DND-41 (cell line): ENCODE measurements around the gene ADAMTS19.

Experiments
- EZH2 ChIP-seq: IDR thresholded peaks from 3 replicates; pipeline ENCODE4 v1.6.1; 2012; ENCODE audit warnings: borderline replicate concordance, low read depth, mild to moderate bottlenecking, moderate library complexity, low read length, inconsistent platforms; ENCODE audit not compliant: severe bottlenecking
- TF ChIP-seq, protein P1 (sequence below): IDR thresholded peaks from 2 replicates; pipeline ENCODE4 v1.5.1; 2012; ENCODE audit warnings: borderline replicate concordance, low read length, moderate library complexity, mild to moderate bottlenecking; ENCODE audit not compliant: poor library complexity, severe bottlenecking; ENCODE audit errors: extremely low read depth

DNA sequence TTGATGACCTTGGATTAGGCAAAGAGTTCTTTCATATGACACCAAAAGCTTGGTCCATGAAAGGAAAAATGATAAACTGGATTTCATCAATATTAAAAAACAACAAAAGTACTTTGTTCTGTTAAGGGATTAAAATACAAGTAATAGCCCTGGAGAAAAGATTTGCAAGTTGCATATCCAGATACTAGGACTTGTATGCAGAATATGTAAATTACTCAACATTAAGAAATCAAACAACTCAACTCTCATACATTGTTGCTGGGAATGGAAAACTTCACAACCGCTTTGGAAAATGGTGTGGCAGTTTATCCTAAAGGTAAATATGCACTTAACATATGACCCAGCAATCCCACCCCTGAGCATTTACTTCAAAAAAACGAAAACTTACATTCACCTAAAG lies 112.0 kb downstream of the ADAMTS19 start:
- TF ChIP-seq, protein P1, sequence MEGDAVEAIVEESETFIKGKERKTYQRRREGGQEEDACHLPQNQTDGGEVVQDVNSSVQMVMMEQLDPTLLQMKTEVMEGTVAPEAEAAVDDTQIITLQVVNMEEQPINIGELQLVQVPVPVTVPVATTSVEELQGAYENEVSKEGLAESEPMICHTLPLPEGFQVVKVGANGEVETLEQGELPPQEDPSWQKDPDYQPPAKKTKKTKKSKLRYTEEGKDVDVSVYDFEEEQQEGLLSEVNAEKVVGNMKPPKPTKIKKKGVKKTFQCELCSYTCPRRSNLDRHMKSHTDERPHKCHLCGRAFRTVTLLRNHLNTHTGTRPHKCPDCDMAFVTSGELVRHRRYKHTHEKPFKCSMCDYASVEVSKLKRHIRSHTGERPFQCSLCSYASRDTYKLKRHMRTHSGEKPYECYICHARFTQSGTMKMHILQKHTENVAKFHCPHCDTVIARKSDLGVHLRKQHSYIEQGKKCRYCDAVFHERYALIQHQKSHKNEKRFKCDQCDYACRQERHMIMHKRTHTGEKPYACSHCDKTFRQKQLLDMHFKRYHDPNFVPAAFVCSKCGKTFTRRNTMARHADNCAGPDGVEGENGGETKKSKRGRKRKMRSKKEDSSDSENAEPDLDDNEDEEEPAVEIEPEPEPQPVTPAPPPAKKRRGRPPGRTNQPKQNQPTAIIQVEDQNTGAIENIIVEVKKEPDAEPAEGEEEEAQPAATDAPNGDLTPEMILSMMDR: no peak
- no peak for TF ChIP-seq EZH2
